Activated CD4-positive, alpha-beta T cell treated with anti-CD3 and anti-CD28 coated beads, Interleukin-2, amount 50 U/mL, for 48 hours (primary cell): ENCODE data around the gene MOB3A.
A peak's percentile ranks its signal among the peaks of the same experiment; 100 is the strongest.

Experiments used
- DNase-seq, 2 experiments: peaks; one replicate each; pipeline ENCODE4 v3.0.0-alpha.2; 2020

Gene MOB3A

DNA sequence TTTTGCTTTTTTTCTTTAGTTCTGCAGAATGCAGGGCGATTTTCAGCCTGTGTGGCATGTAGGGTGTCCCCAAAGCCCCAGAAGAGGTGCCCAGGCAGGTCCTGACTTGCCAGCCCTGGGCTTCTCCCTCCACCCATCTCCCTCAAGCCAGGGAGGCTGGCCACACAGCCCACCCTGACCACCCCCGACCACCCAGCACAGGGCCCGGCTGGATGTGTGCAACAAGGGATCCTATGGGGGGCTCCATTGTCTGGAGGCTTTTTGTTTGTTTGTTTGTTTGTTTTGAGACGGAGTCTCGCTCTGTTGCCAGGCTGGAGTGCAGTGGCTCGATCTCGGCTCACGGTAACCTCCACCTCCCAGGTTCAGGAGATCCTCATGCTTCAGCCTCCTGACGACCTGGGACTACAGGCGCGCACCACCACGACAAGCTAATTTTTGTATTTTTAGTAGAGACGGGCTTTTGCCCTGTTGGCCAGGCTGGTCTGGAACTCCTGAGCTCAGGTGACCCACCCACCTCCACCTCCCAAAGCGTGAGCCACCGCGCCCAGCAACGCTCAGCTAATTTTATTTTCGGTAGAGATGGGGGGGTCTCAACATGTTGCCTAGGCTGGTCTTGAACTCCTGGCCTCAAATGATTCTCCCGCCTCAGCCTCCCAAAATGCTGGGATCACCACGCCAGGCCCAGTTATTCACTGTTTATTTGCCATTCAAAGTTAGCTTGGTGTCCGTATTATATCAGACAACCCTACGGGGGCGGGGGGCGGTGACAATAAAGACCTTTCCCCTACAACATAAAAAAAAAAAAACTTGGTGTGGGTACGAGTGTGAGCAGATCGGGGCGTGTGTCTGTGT, 37.3 kb downstream of the MOB3A start:
- DNase-seq: no peak

DNA sequence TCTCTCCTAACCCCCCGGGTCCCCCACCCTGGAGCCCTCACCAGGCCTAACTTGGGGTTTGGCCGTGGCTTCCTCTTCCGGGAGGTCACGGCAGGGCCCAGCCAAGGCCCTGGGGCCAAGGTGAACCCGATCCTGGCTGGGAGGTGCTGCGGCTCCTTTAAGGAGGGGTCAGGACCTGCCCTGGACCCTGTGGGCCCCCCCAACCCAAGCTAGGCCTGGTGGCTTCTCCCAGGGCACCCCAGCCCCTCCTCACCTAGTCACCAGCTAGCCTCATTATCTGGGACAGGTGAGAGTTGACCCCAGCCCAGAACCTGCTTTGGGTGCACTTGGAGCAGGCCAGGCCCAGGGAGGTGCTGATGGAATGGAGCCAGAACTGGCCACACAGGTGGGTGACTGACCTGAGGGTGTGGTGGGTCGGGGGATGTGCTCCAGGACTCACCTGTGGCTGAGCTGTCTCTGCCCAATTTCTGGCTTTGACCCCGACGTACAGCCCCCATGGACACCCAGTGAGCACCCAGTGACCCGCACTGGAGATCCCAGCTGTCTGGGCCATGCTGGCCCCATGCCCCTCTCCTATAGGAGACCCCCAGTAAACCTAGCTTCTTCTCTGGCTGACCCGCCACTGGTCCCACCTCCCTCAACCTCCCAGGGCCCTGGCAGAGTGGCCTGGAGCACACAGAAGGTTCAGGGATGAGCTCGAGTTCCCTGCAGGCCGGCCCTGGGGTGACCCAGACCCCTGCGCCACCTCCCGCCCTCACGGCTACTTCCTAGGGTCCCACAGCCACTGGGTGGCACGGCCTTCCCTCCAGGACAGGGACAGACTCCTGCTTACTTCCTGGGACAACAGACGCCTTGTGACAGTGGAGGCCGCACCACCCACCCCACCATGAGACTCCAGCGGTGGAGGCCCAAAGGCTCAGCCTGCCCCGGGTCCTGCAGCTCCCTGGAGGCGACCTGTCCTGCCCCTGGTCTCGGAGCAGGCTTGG, 38.3 kb downstream of the MOB3A start:
- DNase-seq: no peak

DNA sequence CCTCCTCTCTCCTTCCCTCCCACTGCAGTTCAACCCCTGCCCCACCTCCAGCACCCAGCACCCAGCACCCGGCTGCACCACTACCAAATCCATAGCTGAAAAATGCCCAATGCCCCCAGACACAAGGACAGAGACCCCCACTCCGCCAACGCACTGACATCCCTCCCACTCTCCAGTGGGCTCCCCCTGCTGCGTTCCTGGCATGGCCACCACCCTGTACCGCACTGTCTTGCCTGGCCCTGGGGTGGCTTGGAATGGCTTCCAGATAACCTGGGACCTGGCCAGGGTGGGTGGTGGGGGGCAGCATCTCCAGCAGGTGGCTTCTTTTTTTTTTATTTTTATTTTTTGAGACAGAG, 39.3 kb downstream of the MOB3A start:
- no peak for DNase-seq

DNA sequence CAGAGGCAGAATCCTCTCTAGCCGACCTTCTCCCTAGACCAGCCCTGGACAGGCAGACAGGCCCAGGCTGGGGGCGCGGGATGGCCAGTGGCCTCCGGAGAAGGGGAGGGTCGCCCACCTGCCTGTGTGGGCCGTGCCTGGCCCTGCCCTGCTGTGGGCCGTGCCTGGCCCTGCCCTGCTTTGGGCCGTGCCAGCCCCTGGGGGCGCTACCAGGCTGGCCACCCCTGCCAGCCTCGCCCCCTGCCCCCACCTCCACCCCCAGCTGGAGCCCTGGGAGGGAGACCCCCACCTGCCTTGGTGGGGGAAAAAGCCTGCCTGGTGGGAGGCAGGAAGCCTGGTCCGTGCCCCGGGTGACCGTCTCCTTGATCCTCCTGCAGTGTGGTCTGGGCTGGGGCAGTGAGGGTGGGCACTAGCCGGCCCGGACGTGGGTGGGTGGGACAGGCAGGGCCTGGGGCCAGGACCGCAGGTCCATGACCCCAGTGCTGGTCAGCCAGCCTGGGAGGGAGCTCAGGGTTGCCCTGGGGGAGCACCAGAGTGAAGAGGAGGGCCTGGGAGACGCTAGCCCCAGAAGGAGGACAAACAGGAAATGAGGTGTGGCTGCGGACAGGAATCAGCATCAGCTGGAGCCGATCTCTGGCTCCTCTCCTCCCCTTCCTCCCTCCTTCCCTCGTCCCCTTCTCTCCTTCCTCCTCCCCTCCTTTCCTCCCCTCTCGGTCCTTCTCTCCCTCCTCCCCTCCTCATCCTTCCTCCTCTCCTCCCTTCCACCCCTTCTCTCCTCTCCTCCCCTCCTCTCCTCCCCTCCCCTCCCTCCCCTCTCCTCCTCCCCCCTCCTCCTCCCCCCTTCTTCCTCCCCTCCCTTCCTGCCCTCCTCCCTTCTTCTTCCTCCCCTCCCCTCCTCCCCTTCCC, 39.9 kb downstream of the MOB3A start:
- peak; percentile 48 to 55 for DNase-seq

GRCh38 chr19:2054763-2055162, 41.4 kb downstream of the MOB3A start:
- no peak for DNase-seq

GRCh38 chr19:2053601-2054389, 42.3 kb downstream of the MOB3A start:
- DNase-seq: no peak

DNA sequence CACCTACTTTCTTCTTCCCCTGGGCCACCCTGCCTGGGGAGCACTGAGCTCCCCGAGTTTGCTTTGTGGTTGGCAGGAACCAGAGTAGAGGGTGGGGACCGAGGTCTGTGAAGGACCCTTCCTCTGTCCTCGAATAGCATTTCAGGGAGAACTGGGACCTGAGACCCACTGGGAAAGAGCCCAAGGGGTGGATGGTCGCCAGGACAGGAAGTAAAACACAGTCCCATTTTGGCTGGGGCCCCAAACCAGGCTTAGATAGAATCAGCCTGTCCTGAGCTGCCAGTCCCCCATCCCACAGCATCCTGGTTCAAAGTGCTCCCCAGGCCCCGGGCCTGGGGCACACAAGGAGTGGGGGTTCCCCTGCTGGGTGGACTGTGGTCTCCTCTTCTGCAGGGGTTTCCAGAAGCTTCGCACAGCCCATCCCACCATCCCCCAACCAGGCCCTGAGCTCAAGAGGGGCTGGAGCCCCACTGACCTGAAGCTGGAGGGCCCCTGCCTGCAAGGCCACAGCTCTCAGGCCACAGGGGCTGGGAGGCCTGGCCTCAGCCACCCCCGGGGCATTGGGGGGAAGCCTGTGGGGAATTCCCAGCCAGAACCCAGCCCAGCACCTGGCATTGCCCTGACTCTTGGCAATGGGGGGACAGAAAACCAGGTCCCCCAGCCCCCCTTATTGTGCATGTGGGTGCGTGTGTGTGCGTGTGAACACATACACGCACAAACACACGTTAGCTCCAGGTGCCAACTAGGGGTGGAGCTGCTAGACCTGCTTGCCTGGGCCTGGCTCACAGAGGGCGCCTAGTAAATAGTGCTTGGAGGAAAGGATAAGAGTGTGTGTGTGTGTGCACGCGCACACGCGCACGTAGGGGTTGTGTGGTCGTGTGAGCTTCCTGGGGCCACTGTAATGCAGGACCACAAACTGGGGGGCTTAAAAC, 44.1 kb downstream of the MOB3A start:
- peak; percentile 53 to 56 for DNase-seq

DNA sequence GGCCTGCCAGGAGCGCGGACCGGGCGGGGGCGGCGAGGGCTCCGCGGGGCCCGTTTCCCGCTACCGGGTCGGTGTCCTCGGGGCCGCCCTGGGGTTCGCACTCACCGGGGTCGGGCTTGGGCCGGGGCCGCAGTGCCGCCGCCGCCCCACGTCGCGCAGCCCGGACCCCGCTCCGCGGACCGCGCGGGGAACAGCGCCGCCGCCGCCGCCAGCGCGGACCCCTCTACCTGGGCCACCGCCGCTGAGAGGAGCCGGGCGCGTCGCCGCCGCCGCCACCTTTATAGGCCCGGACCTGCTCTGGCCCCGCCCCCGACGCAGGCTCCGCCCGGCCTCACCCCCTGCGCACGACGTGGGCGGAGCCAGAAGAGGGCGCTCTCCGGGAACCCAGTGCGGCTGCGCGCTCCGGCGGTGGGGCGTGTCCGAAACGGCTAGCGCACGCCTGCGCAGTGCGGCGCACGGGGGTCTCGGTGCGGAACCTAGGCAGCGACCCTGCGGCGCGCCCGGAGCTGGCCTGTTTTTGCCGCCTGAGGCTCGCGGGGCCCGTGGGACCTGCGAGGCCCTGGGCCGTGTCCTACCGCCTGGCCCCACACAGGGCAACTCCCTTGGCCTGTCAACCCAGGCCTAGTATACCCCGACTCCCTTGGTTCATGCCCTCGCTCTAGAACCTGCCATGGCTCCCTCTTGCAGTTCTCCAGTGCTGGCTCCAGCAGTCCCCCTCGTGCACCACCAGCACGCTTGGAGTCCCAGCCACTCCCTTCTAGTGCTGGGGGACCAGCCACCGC, 44.9 kb downstream of the MOB3A start, which contains the start of gene MKNK2:
TSS of gene MKNK2 (minus strand) at position 254 of the 782 bp plus-strand sequence. CDS start 393 bp downstream, outside the sequence.
- DNase-seq: peak; percentile 92 to 94

DNA sequence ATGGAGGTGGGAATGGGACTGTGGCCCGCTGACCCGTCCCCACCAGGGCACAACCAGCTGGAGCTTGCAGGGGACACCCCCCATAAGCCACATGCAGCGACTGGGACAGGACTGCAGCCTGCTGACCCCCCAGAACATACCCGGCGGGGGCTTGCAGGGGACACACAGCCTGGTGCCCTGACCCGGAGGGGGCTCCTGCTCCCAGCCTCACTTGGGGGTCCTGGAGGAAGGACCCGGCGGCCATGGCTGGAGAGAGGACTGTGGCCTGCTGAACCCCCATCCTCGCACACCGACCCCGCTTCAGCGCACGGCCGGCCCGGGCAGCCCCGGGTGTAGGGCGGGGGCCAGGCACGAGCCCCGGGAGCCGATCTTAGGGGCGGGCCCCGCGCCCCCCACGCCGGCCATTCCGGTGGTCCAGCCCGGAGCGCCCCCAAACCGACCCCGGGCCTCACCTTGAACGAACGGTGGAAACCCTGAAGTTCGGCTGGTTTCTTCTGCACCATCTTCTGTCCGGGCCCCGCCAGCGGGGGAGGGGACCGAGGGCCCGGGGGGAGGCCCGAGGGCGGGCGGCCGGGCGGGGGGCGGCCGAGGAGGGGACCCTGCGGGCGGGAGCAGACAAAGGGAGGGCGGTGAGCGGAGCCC, 45.7 kb downstream of the MOB3A start:
- DNase-seq: no peak

- peak; percentile 65 to 69 for DNase-seq
Measured at GRCh38 chr19:2049741-2050348, 46.3 kb downstream of the MOB3A start.

DNA sequence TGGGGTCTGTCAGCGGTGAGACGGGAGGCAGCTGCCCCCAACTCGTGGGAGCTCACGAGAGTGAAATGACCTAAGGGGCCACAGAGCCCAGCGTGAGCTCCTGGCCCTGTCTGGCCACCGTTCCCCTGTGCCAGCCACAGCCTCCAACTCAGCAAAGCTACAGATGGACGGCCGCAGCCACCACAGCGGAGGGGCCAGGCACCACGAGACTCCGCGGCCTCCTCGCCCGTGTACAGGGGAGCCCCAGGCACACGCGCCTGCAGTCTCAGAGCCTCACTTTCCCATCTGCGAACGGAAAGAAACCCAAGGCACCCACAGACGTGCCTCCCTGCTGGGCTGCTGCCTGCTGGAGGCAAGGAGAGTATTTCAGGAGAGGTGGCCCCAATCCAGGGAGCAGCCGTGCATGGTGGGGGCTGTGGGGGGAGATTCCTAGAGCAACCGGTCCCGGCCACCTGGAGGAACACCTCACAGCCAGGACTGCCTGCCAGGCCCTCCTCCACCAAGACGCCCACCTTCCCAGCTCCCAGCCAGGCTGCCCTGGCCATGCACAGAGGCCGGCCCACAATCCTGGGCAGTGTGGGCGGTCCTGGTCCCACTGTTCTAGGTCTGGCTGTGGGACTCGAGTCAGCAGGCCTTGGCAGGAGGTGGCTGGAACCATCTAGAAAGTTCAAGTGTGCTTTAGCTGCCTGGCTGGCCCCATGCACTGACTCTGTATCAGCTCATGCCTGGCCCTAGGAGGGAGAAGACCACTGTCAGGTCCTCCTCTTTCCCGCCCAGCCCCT, 47.0 kb downstream of the MOB3A start:
- no peak for DNase-seq

- DNase-seq: no peak
Measured at GRCh38 chr19:2048104-2048958, 47.8 kb downstream of the MOB3A start.

GRCh38 chr19:2047449-2048103, 48.5 kb downstream of the MOB3A start:
- peak in 1 of 2 experiments; percentile 42 for DNase-seq

GRCh38 chr19:2047076-2047448, 49.1 kb downstream of the MOB3A start:
- DNase-seq: no peak

- DNase-seq: no peak
Measured at GRCh38 chr19:2046046-2046907, 49.8 kb downstream of the MOB3A start.
